NOMO-1 (cell line): ENCODE measurements around the gene VSIR.

Source experiments
- DNase-seq, 2 experiments: peaks; one replicate each; lab custom pipeline; 2025; ENCODE audit not compliant: unreplicated experiment in 2 of 2; lab: John Stamatoyannopoulos, UW

The VSIR gene

GRCh38 chr10:71700731-71701368 is 72.5 kb downstream of the VSIR start:
- DNase-seq: no peak

- DNase-seq: no peak
Observed at GRCh38 chr10:71698737-71699136, 74.6 kb downstream of the VSIR start.

GRCh38 chr10:71697938-71698709 is 75.2 kb downstream of the VSIR start:
- no peak for DNase-seq
